ENCODE results near the gene GALNT17.

The GALNT17 gene

GRCh38 chr7:71345117-71345884 lies 213.4 kb downstream of the GALNT17 start:
- no peak for DNase-seq

GRCh38 chr7:71348821-71349681 lies 217.1 kb downstream of the GALNT17 start:
- DNase-seq = no peak

- no peak for DNase-seq
Observed at GRCh38 chr7:71349682-71350481, 217.9 kb downstream of the GALNT17 start.

GRCh38 chr7:71350680-71351079 lies 218.7 kb downstream of the GALNT17 start:
- no peak for DNase-seq

- no peak for DNase-seq
Observed at GRCh38 chr7:71354716-71355115, 222.8 kb downstream of the GALNT17 start.

- DNase-seq = no peak
Observed at GRCh38 chr7:71361451-71362032, 229.6 kb downstream of the GALNT17 start.

GRCh38 chr7:71362240-71362639 lies 230.3 kb downstream of the GALNT17 start:
- no peak for DNase-seq

- DNase-seq = no peak
Observed at GRCh38 chr7:71363223-71363622, 231.3 kb downstream of the GALNT17 start.

- no peak for DNase-seq
Observed at GRCh38 chr7:71363627-71364026, 231.7 kb downstream of the GALNT17 start.

GRCh38 chr7:71364551-71364950 lies 232.6 kb downstream of the GALNT17 start:
- DNase-seq = no peak

- no peak for DNase-seq
Observed at GRCh38 chr7:71372991-71373390, 241.0 kb downstream of the GALNT17 start.

GRCh38 chr7:71377062-71377461 lies 245.1 kb downstream of the GALNT17 start:
- no peak for DNase-seq

- DNase-seq = no peak
Observed at GRCh38 chr7:71377469-71377868, 245.5 kb downstream of the GALNT17 start.

GRCh38 chr7:71384094-71384493 lies 252.2 kb downstream of the GALNT17 start:
- DNase-seq = no peak

- no peak for DNase-seq
Observed at GRCh38 chr7:71385330-71385729, 253.4 kb downstream of the GALNT17 start.

GRCh38 chr7:71386152-71386785 lies 254.3 kb downstream of the GALNT17 start:
- no peak for DNase-seq

GRCh38 chr7:71388181-71388580 lies 256.2 kb downstream of the GALNT17 start:
- DNase-seq = no peak

- no peak for DNase-seq
Observed at GRCh38 chr7:71389976-71390375, 258.0 kb downstream of the GALNT17 start.

- no peak for DNase-seq
Observed at GRCh38 chr7:71393661-71394060, 261.7 kb downstream of the GALNT17 start.

GRCh38 chr7:71402684-71403083 lies 270.7 kb downstream of the GALNT17 start:
- DNase-seq = no peak

GRCh38 chr7:71403202-71403946 lies 271.4 kb downstream of the GALNT17 start:
- no peak for DNase-seq
